HepG2 (cell line): ENCODE data around the gene CCDC73.

Experiments used
- BCLAF1 ChIP-seq: fragments of 450-650 bp; IDR thresholded peaks from 2 replicates; pipeline ENCODE4 v1.6.1; 2017; ENCODE audit warnings: mild to moderate bottlenecking
- CTCF ChIP-seq: sonication (generic); formaldehyde crosslinking; IDR thresholded peaks from 2 replicates; pipeline ENCODE4 v1.5.0; 2020; ENCODE audit warnings: mild to moderate bottlenecking, missing genetic modification reagents, moderate library complexity
- EZH2 ChIP-seq: conservative IDR thresholded peaks from 2 replicates; pipeline ENCODE4 v1.6.1; 2012; ENCODE audit warnings: mild to moderate bottlenecking, low read depth, low read length, moderate library complexity
- HNRNPLL ChIP-seq: fragments of 200-400 bp; formaldehyde crosslinking; IDR thresholded peaks from 2 replicates; pipeline ENCODE4 v1.6.1; 2017; ENCODE audit warnings: mild to moderate bottlenecking, low read depth, low read length; ENCODE audit not compliant: poor library complexity, severe bottlenecking
- JUN ChIP-seq: sonication (generic); formaldehyde crosslinking; IDR thresholded peaks from 2 replicates; pipeline ENCODE4 v1.4.0; 2020; ENCODE audit warnings: mild to moderate bottlenecking, missing genetic modification reagents
- MTA1 ChIP-seq: sonication (generic); formaldehyde crosslinking; IDR thresholded peaks from 2 replicates; pipeline ENCODE4 v1.4.0; 2020; ENCODE audit warnings: missing genetic modification reagents, mild to moderate bottlenecking, borderline replicate concordance
- NAIF1 ChIP-seq: sonication (generic); formaldehyde crosslinking; IDR thresholded peaks from 2 replicates; pipeline ENCODE4 v1.5.0; 2020; ENCODE audit warnings: mild to moderate bottlenecking, missing genetic modification reagents, borderline replicate concordance
- POLR2AphosphoS5 ChIP-seq: IDR thresholded peaks from 2 replicates; pipeline ENCODE4 v1.6.1; 2012; ENCODE audit warnings: low read depth, low read length
- SMYD3 ChIP-seq: sonication (generic); formaldehyde crosslinking; IDR thresholded peaks from 2 replicates; pipeline ENCODE4 v1.8.1; 2023; ENCODE audit warnings: mild to moderate bottlenecking, missing genetic modification reagents
- ZNF274 ChIP-seq: sonication (generic); formaldehyde crosslinking; IDR thresholded peaks from 2 replicates; pipeline ENCODE4 v1.5.1; 2020; ENCODE audit warnings: mild to moderate bottlenecking, missing genetic modification reagents

GRCh38 chr11:32641361-32641760 is 153.1 kb downstream of the CCDC73 start:
- TF ChIP-seq BCLAF1 (no peak), EZH2 (no peak), JUN (CRISPR knock-in tag) (no peak), HNRNPLL (no peak), NAIF1 (no peak), POLR2AphosphoS5 (no peak), ZNF274 (CRISPR knock-in tag) (no peak), SMYD3 (no peak), CTCF (CRISPR knock-in tag) (no peak), MTA1 (CRISPR knock-in tag) (no peak)
